ENCODE results near the gene LRP6. TPM values are rescaled to one million over a fixed set of nuclear protein-coding genes. Genes with fewer than 3 reads are reported as not detected.

The LRP6 gene
- total and polyA plus RNA-seq, 10 of the 15 experiments (the other 5 are each of a cell fraction or from before 2014, with no cell fraction given) = 1.5 to 14.9 (median 6.1) TPM

- TF ChIP-seq BHLHE40 (IDR thresholded peaks at IDR 0.05; ENCODE audit: borderline replicate concordance in 1 of 2, low read depth in 2 of 2, low read length in 1 of 2) = peak in 1 of 2 experiments; percentile 68; a peak in 3 of 4 replicates
- peak; percentile 99 for TF ChIP-seq IKZF2 (IDR thresholded peaks at IDR 0.05)
- 0 out of 2 replicates have a peak, but pooled peaks have one; percentile 14 for TF ChIP-seq HCFC1 (IDR thresholded peaks at IDR 0.05; ENCODE audit: low read length)
- TF ChIP-seq, protein P1, sequence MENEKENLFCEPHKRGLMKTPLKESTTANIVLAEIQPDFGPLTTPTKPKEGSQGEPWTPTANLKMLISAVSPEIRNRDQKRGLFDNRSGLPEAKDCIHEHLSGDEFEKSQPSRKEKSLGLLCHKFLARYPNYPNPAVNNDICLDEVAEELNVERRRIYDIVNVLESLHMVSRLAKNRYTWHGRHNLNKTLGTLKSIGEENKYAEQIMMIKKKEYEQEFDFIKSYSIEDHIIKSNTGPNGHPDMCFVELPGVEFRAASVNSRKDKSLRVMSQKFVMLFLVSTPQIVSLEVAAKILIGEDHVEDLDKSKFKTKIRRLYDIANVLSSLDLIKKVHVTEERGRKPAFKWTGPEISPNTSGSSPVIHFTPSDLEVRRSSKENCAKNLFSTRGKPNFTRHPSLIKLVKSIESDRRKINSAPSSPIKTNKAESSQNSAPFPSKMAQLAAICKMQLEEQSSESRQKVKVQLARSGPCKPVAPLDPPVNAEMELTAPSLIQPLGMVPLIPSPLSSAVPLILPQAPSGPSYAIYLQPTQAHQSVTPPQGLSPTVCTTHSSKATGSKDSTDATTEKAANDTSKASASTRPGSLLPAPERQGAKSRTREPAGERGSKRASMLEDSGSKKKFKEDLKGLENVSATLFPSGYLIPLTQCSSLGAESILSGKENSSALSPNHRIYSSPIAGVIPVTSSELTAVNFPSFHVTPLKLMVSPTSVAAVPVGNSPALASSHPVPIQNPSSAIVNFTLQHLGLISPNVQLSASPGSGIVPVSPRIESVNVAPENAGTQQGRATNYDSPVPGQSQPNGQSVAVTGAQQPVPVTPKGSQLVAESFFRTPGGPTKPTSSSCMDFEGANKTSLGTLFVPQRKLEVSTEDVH (IDR thresholded peaks at IDR 0.05; ENCODE audit: low read depth, partially characterized antibody) = no peak
- TF ChIP-seq IRF3 (IDR thresholded peaks at IDR 0.05) = no peak
- TF ChIP-seq, protein P2, sequence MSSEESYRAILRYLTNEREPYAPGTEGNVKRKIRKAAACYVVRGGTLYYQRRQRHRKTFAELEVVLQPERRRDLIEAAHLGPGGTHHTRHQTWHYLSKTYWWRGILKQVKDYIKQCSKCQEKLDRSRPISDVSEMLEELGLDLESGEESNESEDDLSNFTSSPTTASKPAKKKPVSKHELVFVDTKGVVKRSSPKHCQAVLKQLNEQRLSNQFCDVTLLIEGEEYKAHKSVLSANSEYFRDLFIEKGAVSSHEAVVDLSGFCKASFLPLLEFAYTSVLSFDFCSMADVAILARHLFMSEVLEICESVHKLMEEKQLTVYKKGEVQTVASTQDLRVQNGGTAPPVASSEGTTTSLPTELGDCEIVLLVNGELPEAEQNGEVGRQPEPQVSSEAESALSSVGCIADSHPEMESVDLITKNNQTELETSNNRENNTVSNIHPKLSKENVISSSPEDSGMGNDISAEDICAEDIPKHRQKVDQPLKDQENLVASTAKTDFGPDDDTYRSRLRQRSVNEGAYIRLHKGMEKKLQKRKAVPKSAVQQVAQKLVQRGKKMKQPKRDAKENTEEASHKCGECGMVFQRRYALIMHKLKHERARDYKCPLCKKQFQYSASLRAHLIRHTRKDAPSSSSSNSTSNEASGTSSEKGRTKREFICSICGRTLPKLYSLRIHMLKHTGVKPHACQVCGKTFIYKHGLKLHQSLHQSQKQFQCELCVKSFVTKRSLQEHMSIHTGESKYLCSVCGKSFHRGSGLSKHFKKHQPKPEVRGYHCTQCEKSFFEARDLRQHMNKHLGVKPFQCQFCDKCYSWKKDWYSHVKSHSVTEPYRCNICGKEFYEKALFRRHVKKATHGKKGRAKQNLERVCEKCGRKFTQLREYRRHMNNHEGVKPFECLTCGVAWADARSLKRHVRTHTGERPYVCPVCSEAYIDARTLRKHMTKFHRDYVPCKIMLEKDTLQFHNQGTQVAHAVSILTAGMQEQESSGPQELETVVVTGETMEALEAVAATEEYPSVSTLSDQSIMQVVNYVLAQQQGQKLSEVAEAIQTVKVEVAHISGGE (CRISPR knock-in tag; IDR thresholded peaks at IDR 0.05) = 0 out of 2 replicates have a peak, but pooled peaks have one; percentile 8
- TF ChIP-seq, protein P3, sequence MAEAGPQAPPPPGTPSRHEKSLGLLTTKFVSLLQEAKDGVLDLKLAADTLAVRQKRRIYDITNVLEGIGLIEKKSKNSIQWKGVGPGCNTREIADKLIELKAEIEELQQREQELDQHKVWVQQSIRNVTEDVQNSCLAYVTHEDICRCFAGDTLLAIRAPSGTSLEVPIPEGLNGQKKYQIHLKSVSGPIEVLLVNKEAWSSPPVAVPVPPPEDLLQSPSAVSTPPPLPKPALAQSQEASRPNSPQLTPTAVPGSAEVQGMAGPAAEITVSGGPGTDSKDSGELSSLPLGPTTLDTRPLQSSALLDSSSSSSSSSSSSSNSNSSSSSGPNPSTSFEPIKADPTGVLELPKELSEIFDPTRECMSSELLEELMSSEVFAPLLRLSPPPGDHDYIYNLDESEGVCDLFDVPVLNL (IDR thresholded peaks at IDR 0.05; ENCODE audit: low read depth, low read length) = 0 out of 2 replicates have a peak, but pooled peaks have one; percentile 11
- TF ChIP-seq MEF2A (IDR thresholded peaks at IDR 0.05; ENCODE audit: insufficient read depth, low read depth, low read length) = no peak
- TF ChIP-seq LARP7 (IDR thresholded peaks at IDR 0.05) = peak; percentile 97
- TF ChIP-seq SUZ12 (IDR thresholded peaks at IDR 0.05; ENCODE audit: unreplicated experiment) = no peak
- TF ChIP-seq ESRRA (IDR thresholded peaks at IDR 0.05; ENCODE audit: low read length) = no peak
- no peak for TF ChIP-seq SRF (IDR thresholded peaks at IDR 0.05; ENCODE audit: low read depth in 2 of 2, low read length in 2 of 2)
- TF ChIP-seq CREB1 (IDR thresholded peaks at IDR 0.05; ENCODE audit: low read depth) = peak; percentile 78; the same call in 1 of the 2 replicates
- no peak for TF ChIP-seq CHD1 (IDR thresholded peaks at IDR 0.05; ENCODE audit: low read depth, low read length)
- no peak for TF ChIP-seq KAT2A (conservative IDR thresholded peaks at IDR 0.05; ENCODE audit: control insufficient read depth, low read depth, low read length)
- TF ChIP-seq SMARCA5 (IDR thresholded peaks at IDR 0.05) = peak; percentile 80
- TF ChIP-seq NFYB (IDR thresholded peaks at IDR 0.05; ENCODE audit: insufficient read depth, low read depth, low read length) = no peak
- peak; percentile 95 for TF ChIP-seq NBN (IDR thresholded peaks at IDR 0.05)
- TF ChIP-seq HDAC2 (IDR thresholded peaks at IDR 0.05) = no peak
These were observed at the start of gene LRP6 (continued) for GRCh38 chr12:12266873-12267741.

All from GM12878 (cell line).